ENCODE results near the gene ZNF43.
"Not testable (repeated sequence)": the region's sequence is repeated elsewhere in the genome, so short reads cannot be mapped to it uniquely, and the experiment has no call there.

ZNF43 gene

DNA sequence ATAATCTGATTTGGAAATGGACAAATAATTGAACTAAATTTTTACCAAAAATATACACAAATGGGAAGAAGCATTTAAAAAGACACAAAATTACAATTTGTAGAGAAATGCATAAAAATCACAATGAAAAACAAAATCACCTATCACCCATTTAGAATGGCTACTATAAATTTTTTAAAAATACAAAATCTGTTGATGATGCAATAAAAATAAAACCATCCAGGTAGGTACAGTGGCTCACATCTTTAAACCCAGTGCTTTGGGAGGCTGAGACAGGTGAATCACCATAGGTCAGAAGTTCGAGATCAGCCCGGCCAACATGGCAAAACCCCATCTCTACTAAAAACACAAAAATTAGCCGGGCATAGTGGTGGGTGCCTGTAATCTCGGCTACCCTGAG is 23.5 kb downstream of the ZNF43 start:
- no peak for FAIRE-seq
- DNase-seq (ENCODE audit: low spot score), result no peak

- not testable (repeated sequence) for DNase-seq (ENCODE audit: low spot score); FAIRE-seq
Measured at GRCh38 chr19:21808400-21809000, 27.5 kb downstream of the ZNF43 start.

GRCh38 chr19:21789466-21790085 is 46.4 kb downstream of the ZNF43 start:
- DNase-seq (ENCODE audit: low spot score) (no peak), FAIRE-seq (no peak)

DNA sequence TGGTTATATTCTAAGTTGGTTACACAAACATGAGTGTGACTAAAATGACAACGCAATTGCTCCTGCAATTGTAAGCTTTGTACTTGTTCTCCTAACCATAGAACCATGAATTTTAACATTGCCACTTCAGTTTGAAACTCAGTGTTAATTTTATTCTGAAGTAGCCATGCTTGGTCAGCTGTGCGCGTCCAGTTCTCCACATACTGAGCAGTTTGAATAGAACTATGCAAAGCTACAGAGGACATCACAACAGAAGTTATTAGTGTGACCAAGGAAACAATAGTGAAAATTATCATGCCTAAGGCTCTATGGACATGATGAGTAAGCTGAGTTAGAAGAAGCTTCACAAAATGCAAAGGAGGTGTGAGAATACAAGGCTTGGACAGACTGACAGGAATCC is 49.0 kb downstream of the ZNF43 start:
- FAIRE-seq, result no peak

DNA sequence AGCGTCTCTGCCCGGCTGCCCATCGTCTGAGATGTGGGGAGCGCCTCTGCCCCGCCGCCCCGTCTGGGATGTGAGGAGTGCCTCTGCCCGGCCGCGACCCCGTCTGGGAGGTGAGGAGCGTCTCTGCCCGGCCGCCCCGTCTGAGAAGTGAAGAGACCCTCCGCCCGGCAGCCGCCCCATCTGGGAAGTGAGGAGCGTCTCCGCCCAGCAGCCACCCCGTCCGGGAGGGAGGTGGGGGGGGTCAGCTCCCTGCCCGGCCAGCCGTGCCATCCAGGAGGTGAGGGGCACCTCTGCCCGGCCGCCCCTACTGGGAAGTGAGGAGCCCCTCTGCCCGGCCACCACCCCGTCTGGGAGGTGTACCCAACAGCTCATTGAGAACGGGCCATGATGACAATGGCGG is 60.2 kb downstream of the ZNF43 start:
- not testable (repeated sequence) for DNase-seq (ENCODE audit: low spot score); FAIRE-seq

More for the DNA sequence above, 49.0 kb downstream of the ZNF43 start:
- no peak for DNase-seq (ENCODE audit: low spot score)

GRCh38 chr19:21767065-21767800 is 68.7 kb downstream of the ZNF43 start, which contains the start of gene ZNF100:
Gene ZNF100, minus strand, starts transcription at chr19:21767579. Its CDS starts 150 bp downstream, at chr19:21767429.
- DNase-seq (ENCODE audit: low spot score), result peak; percentile 10
- no peak for FAIRE-seq

- DNase-seq (ENCODE audit: low spot score); FAIRE-seq: not testable (repeated sequence)
Measured at GRCh38 chr19:21766705-21767064, 69.3 kb downstream of the ZNF43 start.

GRCh38 chr19:21765151-21765550 is 70.8 kb downstream of the ZNF43 start:
- FAIRE-seq, result no peak
- DNase-seq (ENCODE audit: low spot score), result no peak

GRCh38 chr19:21761547-21761946 is 74.4 kb downstream of the ZNF43 start:
- not testable (repeated sequence) for DNase-seq (ENCODE audit: low spot score); FAIRE-seq

DNA sequence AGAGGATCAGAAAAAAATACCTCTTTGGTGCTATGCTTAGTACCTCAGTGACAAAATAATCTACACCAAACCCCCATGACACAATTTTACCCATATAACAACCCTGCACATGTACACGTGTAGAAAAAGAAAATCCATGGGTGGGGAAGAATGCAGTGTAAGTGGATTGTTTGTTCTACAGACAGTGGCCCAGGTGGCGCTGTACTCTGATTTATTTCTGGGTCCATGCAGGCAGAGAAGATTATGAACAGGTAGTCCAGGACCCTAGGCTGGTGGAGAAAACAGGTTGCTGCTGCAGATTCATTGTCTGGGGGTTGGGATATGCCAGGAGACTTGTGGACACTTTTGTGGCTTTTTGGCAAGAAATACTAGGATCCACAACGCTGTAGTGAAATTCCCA is 77.7 kb downstream of the ZNF43 start:
- FAIRE-seq (no peak), DNase-seq (ENCODE audit: low spot score) (no peak)

DNA sequence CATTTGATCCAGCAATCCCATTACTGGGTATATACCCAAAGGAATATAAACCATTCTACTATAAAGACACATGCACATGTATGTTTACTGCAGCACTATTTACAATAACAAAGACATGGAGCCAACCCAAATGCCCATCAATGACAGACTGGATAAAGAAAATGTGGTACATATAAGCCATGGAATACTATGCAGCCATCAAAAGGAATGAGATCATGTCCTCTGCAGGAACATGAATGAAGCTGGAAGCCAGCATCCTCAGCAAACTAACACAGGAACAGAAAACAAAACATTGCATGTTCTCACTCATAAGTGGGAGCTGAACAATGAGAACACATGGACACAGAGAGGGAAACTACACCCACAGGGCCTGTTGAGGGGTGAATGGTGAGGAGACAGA is 80.4 kb downstream of the ZNF43 start:
- DNase-seq (ENCODE audit: low spot score); FAIRE-seq: not testable (repeated sequence)

All from urothelium cell line (cell line).